ENCODE data around the gene PHLDA3.

PHLDA3 gene

GRCh38 chr1:201468844-201469644 is at the start of gene PHLDA3:
PHLDA3 (minus strand) TSS chr1:201469188; CDS start chr1:201468786, 402 bp downstream.
- DNase-seq = peak; percentile 96

- no peak for DNase-seq
These were observed 49.1 kb upstream of the PHLDA3 start for GRCh38 chr1:201518071-201518470.

- no peak for DNase-seq
These were observed 48.6 kb upstream of the PHLDA3 start for GRCh38 chr1:201517631-201518030.

GRCh38 chr1:201516511-201517127 is 47.6 kb upstream of the PHLDA3 start:
- no peak for DNase-seq

- DNase-seq = no peak
These were observed 46.9 kb upstream of the PHLDA3 start for GRCh38 chr1:201515895-201516294.

GRCh38 chr1:201515062-201515750 is 46.2 kb upstream of the PHLDA3 start:
- DNase-seq = no peak

- no peak for DNase-seq
These were observed 45.5 kb upstream of the PHLDA3 start for GRCh38 chr1:201514466-201514865.

- no peak for DNase-seq
These were observed 44.7 kb upstream of the PHLDA3 start for GRCh38 chr1:201513498-201514243.

- DNase-seq = no peak
These were observed 43.1 kb upstream of the PHLDA3 start for GRCh38 chr1:201511941-201512539.

- DNase-seq = no peak
These were observed 42.5 kb upstream of the PHLDA3 start for GRCh38 chr1:201511396-201511940.

GRCh38 chr1:201510734-201511133 is 41.7 kb upstream of the PHLDA3 start:
- DNase-seq = no peak

GRCh38 chr1:201509601-201510374 is 40.8 kb upstream of the PHLDA3 start:
- DNase-seq = no peak

GRCh38 chr1:201508809-201509208 is 39.8 kb upstream of the PHLDA3 start:
- DNase-seq = no peak

- no peak for DNase-seq
These were observed 38.3 kb upstream of the PHLDA3 start for GRCh38 chr1:201507360-201507675.

GRCh38 chr1:201506557-201507359 is 37.8 kb upstream of the PHLDA3 start, which contains the start of gene CSRP1:
CSRP1 (minus strand) TSS chr1:201507123; CDS start chr1:201496303, 10,820 bp downstream.
- DNase-seq = peak; percentile 71

- no peak for DNase-seq
These were observed 37.1 kb upstream of the PHLDA3 start for GRCh38 chr1:201506092-201506491.

- DNase-seq = no peak
These were observed 36.5 kb upstream of the PHLDA3 start for GRCh38 chr1:201505503-201505890.

- DNase-seq = no peak
These were observed 36.0 kb upstream of the PHLDA3 start for GRCh38 chr1:201504799-201505502.

- no peak for DNase-seq
These were observed 35.2 kb upstream of the PHLDA3 start for GRCh38 chr1:201504179-201504631.

All from NCI-H2171 (cell line).